Ovary (tissue), 9 donors: Measurements from ENCODE around the gene PPP5C. TPM values are rescaled to one million over a fixed set of nuclear protein-coding genes. Genes with fewer than 3 reads are reported as not detected.
A peak's percentile ranks its signal among the peaks of the same experiment; 100 is the strongest.
"Not testable (repeated sequence)": the region's sequence is repeated elsewhere in the genome, so short reads cannot be mapped to it uniquely, and the experiment has no call there.

Experiments used
- DNase-seq, 5 donors: peaks; one replicate each; pipeline ENCODE4 v3.0.0-alpha.2; 2019 to 2020
- H3K27ac ChIP-seq, 2 donors: fragments of 200-600 bp; one replicate each; pipeline versions ENCODE4 v1.5.1 to v1.8.0; 2019 to 2022
- H3K27me3 ChIP-seq: fragments of 200-600 bp; one replicate; pipeline ENCODE4 v1.8.0; 2022
- H3K36me3 ChIP-seq: fragments of 200-600 bp; sonication (generic); one replicate; pipeline ENCODE4 v1.5.1; 2019
- H3K4me1 ChIP-seq: one replicate; pipeline ENCODE4 v1.8.1; 2013; ENCODE audit warnings: mild to moderate bottlenecking, moderate library complexity; ENCODE audit not compliant: insufficient read depth
- H3K4me3 ChIP-seq: fragments of 200-600 bp; sonication (generic); one replicate; pipeline ENCODE4 v1.5.1; 2017
- H3K9me3 ChIP-seq, 2 donors: fragments of 200-600 bp in 1 of 2; sonication (generic) in 1 of 2; one replicate each; pipeline versions ENCODE4 v1.5.1 to v1.8.1; 2013 to 2019; ENCODE audit warnings: mild to moderate bottlenecking in 1 of 2, moderate library complexity in 1 of 2
- EP300 ChIP-seq: sonication (generic); formaldehyde crosslinking; IDR thresholded peaks from one replicate; pipeline ENCODE4 v1.6.1; 2017; ENCODE audit warnings: antibody characterized with exemption
- POLR2A ChIP-seq: fragments of 450-650 bp; IDR thresholded peaks from one replicate; pipeline ENCODE4 v1.6.1; 2017; ENCODE audit warnings: antibody characterized with exemption, mild to moderate bottlenecking, moderate library complexity
- WGBS, 3 donors: extraction: QIAGEN DNeasy Blood & Tissue Kit in 1 of 3; methylation state at CpG; one replicate each; pipeline versions ENCODE4 v1.1.5 to v1.1.7; 2013 to 2017; 5-methylcytosine and 5-hydroxymethylcytosine counted together
- intact Hi-C, 4 donors: fragments of 100-400 bp; cut with DNase I; formaldehyde crosslinking; loops; one replicate each; pipeline versions ENCODE4 v1.11.0 to v1.15.1; 2022 to 2023
- polyA plus RNA-seq, 2 donors: library from polyadenylated mRNA; stranded (reverse); fragments of 200-250 nt in 1 of 2; fragments of 350-450 nt in 1 of 2; fragmentation: Illumina TruSeq in 1 of 2; extraction: RNeasy Lipid Tissue Mini Kit (QIAGEN cat#74804) in 1 of 2; gene quantifications; one replicate each; pipeline ENCODE4 v1.2.3, GENCODE V29; 2013 to 2014
- total RNA-seq, 7 donors: library from RNA; depleted of rRNA in 2 of 7; stranded (reverse); fragments of >200 nt in 2 of 7; fragmentation: NEBNext Ultra II Directional in 3 of 7; extraction: Animal tissue kit (Norgen Biotek cat#: 25700) in 3 of 7; gene quantifications; one replicate each; pipeline versions ENCODE4 v1.1.0 to v1.2.4, GENCODE V29; 2016 to 2023
- TF ChIP-seq, protein P1 (sequence below), 3 donors: fragments of 450-650 bp in 2 of 3; fragments of 200-600 bp in 1 of 3; IDR thresholded peaks; one replicate each; pipeline versions ENCODE4 v1.5.1 to v1.8.0; 2016 to 2022; ENCODE audit warnings: antibody characterized with exemption in 3 of 3, mild to moderate bottlenecking in 1 of 3
- donor health status: DM: no; HTN: no; CAD: no; lungs with moderate emphysema.
- donor health status: DM: no; HTN: no; CAD: no.
- donor health status: Bipolar disorder and iron deficiency.
- donor health status: DM: yes; HTN: yes; CAD: no.
- donor health status: DM: no; HTN: no; CAD: no.
- donor health status: DM: yes; HTN: yes; CAD: no.

Gene PPP5C
- total and polyA plus RNA-seq, 9 donors: 33.1 to 79.2 (median 45.3) TPM

DNA sequence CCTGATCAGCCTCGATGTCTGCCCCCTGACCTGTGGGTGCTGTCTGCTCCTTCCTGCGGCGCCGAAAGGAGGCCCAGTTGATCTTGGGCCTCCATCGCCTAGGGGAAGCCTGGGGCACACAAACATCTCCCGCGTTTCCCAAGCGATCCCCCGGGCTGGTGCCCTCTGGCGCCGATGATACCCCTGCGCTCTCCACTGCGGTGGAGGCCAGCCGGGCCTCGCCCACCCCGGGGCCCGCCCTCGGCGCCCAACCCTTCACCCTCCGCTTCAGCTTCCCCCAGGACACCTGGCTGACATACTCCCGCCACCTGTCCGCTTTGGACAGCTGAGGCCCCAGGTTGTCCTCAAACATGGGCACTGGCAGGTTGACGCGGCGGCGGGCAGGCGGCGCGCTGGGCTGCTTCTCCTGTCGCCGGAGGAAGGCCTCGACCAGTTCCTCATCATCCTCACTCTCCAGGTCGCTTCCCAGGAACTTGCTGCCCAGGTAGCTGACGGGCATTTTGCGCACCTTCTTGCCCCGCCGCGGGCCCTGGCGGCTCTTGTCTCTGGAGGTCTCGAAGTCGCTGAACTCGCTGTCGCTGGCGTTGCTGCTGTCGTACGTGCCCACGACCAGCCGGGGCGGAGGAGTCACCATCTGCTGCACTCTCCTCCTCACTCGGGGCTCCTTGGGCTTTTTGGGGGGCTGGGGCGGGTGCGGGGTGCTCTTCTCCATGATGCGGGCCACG, 65.2 kb downstream of the PPP5C start:
- WGBS, 3 donors: 4 to 5% (median 5%) methylated on average over 47 to 54 of the region's 54 CpGs
- Histone ChIP-seq H3K4me1 (peaks cover 13% of the 10 kb centered on the region), H3K27ac (peak overlapping the region; percentile 51 to 84), H3K27me3 (no peaks in the 10 kb centered on the region), H3K4me3 (peak overlapping the region; percentile 64), H3K36me3 (no peaks in the 10 kb centered on the region), H3K9me3 (no peaks in the 10 kb centered on the region)
- DNase-seq: peak in 3 of 5 donors; percentile 43 to 50 (median 50)
- TF ChIP-seq, protein P1, sequence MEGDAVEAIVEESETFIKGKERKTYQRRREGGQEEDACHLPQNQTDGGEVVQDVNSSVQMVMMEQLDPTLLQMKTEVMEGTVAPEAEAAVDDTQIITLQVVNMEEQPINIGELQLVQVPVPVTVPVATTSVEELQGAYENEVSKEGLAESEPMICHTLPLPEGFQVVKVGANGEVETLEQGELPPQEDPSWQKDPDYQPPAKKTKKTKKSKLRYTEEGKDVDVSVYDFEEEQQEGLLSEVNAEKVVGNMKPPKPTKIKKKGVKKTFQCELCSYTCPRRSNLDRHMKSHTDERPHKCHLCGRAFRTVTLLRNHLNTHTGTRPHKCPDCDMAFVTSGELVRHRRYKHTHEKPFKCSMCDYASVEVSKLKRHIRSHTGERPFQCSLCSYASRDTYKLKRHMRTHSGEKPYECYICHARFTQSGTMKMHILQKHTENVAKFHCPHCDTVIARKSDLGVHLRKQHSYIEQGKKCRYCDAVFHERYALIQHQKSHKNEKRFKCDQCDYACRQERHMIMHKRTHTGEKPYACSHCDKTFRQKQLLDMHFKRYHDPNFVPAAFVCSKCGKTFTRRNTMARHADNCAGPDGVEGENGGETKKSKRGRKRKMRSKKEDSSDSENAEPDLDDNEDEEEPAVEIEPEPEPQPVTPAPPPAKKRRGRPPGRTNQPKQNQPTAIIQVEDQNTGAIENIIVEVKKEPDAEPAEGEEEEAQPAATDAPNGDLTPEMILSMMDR (IDR thresholded peaks at IDR 0.05): no peak
- TF ChIP-seq POLR2A: no peak
- no peak for TF ChIP-seq EP300
- intact Hi-C loops: no loop called here

DNA sequence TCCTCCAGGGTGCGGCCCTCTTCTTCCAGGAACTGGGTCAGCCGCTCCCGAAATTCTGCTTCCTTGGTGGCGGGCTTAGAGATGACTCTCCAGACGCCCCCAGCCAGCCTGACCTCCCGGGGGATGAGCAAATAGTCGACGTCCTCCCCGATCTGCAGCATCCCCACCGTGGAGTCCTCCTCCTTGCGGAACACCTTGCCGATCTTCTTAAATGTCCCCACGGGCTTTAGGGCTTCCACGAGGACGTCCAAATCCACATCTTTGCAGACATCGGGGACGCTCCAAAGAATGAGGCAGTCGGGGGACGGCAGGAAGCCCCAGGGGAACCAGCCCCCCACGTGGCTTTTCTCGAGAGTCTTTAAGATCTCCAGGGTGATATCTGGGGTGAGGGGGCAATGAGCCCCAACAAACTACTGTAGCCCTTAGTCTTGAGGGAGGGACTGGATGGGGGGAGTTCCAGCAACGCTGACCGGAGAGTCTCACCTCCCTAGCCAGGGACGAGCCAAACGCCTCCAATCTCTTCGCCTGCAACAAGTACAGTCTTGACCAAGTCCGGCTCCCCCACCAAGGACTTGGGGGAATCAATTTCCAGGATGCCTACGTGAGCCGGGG, 65.9 kb downstream of the PPP5C start:
- H3K4me1 ChIP-seq: peaks cover 11% of the 10 kb centered on the region
- no peaks in the 10 kb centered on the region for H3K27me3 ChIP-seq
- H3K9me3 ChIP-seq: no peaks in the 10 kb centered on the region
- no peaks in the 10 kb centered on the region for H3K36me3 ChIP-seq
- peak overlapping the region; percentile 64 for H3K4me3 ChIP-seq
- peak in 2 of 5 donors; percentile 47 for DNase-seq
- intact Hi-C loops: no loop called here
- TF ChIP-seq, protein P1 (IDR thresholded peaks at IDR 0.05): no peak
- no peak for TF ChIP-seq EP300
- TF ChIP-seq POLR2A: no peak
- peak overlapping the region; percentile 46 to 84 for H3K27ac ChIP-seq
- 0 to 1% (median 1%) methylated on average over 28 to 29 of the region's 29 CpGs for WGBS, 3 donors

DNA sequence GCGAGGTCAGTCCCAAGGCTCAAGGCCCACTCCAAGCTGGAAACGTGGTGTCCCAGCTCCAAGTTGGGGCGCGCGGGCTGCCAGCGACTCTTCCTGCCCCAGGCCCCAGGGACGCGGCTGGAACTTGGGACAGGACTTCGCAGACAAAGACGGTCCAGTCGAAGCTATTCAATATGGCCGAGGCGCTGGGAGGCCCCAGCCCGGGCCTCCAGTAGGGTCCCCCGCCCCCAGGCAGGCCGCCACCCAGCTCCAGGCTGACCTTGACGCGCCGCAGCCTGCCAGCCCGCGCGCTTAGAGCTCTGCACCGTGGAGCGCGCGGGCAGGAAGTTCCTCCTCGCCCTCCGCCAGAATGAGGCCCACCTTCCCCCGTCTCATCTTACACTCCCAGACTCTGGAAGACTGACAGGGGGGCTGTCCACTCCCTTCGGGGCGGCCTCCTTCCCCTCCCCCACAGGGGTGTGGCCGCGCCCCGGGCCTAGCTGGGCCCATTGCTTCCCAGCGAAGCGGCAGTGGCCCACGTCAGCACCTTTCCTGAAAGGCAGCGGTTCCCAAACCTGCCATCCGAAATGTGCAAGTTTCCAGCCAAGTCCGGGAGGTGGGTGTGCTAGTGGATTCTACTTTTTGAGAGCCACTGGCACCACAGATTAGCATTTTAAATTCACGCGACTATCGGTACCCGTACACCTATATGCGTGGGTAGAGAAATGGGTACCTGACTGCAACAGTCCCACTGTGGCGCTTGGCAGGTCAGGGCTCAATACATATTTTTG, 66.6 kb downstream of the PPP5C start, which contains the start of gene CCDC8:
Gene CCDC8 (minus strand): TSS at position 303 of the 770 bp plus-strand sequence. CDS start 754 bp downstream, outside the sequence.
- Histone ChIP-seq H3K27me3 (no peaks in the 10 kb centered on the region), H3K27ac (peak within 1 kb of the TSS; percentile 46 to 84)
- WGBS, 3 donors: 4 to 8% (median 4%) methylated on average over 40 to 46 of the region's 46 CpGs

DNA sequence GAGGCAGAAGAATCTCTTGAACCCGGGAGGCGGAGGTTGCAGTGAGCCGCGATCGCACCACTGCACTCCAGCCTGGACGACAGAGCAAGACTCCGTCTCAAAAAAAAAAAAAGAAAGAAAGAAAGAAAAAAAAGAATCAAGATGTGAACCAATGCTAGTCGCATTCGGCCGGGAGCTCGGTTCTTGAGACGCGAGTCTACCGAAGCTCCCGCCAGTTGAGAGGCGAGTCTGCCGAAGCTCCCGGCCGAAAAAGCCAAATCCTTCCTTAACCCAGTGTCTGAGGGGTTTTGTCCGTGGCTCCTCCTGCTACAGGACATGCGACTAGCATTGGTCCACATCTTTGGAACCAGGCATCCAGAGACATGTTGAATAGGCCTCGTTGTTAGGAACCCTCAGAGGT, 68.0 kb downstream of the PPP5C start:
- H3K27me3 ChIP-seq, H3K27ac ChIP-seq, H3K4me1 ChIP-seq, intact Hi-C loops, H3K4me3 ChIP-seq, H3K9me3 ChIP-seq, H3K36me3 ChIP-seq: not testable (repeated sequence)
- 96% methylated on average over 22 of the region's 22 CpGs for whole genome bisulfite sequencing, 3 donors
- DNase-seq: peak in 1 of 5 donors; percentile 58

More for the DNA sequence above, 66.6 kb downstream of the PPP5C start, which contains the start of gene CCDC8:
- no peaks in the 10 kb centered on the region for H3K9me3 ChIP-seq
- TF ChIP-seq EP300 (no peak), POLR2A (peak; percentile 93)
- TF ChIP-seq, protein P1 (IDR thresholded peaks at IDR 0.05): peak in 1 of 3 donors; percentile 15
- peak within 1 kb of the TSS; percentile 64 for H3K4me3 ChIP-seq
- peak; percentile 96 to 98 (median 97) for DNase-seq
- intact Hi-C loops: no loop called here
- peaks cover 8% of the 10 kb centered on the region for H3K4me1 ChIP-seq
- no peaks in the 10 kb centered on the region for H3K36me3 ChIP-seq

DNA sequence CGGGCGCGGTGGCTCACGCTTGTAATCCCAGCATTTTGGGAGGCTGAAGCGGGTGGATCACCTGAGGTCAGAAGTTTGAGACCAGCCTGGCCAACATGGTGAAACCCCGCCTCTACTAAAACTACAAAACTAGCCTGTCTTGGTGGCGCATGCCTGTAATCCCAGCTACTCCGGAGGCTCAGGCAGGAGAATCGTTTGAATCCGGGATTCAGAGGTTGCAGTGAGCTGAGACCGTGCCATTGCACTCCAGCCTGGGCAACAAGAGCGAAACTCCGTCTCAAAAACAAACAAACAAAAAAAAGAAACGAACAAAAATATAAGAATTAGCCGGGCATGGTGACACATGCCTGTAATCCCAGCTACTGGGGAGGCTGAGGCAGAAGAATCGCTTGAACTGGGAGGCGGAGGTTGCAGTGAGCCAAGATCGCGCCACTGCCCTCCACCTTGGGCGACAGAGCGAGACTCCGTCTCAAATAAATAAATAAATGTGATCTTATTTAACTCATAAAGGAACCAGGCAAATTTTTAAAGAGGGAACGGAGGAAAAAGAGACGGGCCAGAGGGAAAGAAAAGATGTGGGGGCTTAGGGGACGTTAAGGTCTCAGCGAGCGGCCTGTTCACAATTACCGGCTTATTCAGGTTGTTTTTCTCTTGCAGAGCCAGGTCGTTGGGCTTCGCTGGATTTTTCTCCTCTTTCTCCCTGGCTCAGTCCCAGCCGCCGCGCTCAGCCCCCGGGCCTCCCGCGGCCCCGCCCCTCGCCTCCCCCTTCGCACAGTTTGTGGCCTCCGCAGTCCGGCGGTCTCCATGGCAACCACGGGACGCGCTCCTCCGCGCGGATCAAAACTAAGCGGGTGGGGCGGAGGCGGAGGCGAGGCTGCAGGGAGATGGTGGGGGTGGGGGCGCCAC, 69.2 kb downstream of the PPP5C start:
- H3K27me3 ChIP-seq, H3K4me1 ChIP-seq, H3K9me3 ChIP-seq, H3K36me3 ChIP-seq, intact Hi-C loops: not testable (repeated sequence)
- Histone ChIP-seq H3K27ac (peak overlapping the region in 1 of 2 donors; percentile 68), H3K4me3 (peak overlapping the region; percentile 19)
- WGBS, 3 donors: 18 to 19% (median 19%) methylated on average over 53 of the region's 53 CpGs
- peak; percentile 96 to 99 (median 97) for DNase-seq
